HG03565 (cell line): Measurements from ENCODE around the gene SLC25A21.

Experiments used
- ATAC-seq: cut with Tn5 transposase; IDR thresholded peaks from one replicate; pipeline ENCODE4 v1.9.1; 2021; ENCODE audit warnings: mild to moderate bottlenecking, moderate library complexity; ENCODE audit not compliant: unreplicated experiment

The SLC25A21 gene

GRCh38 chr14:36674659-36675058 lies 497.7 kb downstream of the SLC25A21 start:
- no peak for ATAC-seq

GRCh38 chr14:36672095-36672494 lies 500.3 kb downstream of the SLC25A21 start:
- no peak for ATAC-seq

- no peak for ATAC-seq
These were observed 501.3 kb downstream of the SLC25A21 start for GRCh38 chr14:36671149-36671548.

GRCh38 chr14:36667679-36668078 lies 504.7 kb downstream of the SLC25A21 start:
- no peak for ATAC-seq

DNA sequence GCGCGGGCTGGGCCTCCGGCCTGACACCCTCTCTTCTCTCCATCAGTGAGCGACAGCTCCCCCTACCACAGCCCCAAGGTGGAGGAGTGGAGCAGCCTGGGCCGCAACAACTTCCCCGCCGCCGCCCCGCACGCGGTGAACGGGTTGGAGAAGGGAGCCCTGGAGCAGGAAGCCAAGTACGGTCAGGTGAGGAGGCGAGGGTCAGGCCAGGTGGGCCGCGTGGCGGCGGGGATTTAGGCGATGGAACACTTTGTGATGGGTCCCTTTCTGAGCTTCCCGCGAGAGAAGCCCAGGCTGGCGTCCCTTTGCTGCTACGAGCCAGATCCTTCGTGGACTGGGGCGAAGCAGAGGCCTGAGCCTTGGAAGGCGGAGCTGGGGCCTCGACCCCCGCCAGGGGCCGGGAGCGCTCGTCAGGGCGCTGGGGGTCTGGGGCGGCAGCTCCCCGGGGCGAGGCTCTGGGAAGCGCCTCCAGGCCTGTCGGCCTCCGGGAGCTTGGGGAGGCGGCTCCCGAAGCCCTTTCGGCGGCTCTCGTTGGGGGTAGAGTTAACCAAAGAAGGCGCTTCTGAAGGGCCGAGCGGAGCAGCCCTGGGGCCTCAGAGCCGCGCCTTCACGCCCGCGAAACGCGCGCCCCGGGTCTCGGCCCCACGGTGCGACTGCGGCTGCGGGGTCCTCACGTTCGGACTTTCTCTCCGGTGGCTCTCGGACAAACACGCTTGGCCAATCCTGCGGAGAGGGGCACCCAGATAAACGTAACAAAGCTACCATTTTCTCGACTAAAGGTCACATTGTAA lies 505.8 kb downstream of the SLC25A21 start:
- ATAC-seq, result no peak

DNA sequence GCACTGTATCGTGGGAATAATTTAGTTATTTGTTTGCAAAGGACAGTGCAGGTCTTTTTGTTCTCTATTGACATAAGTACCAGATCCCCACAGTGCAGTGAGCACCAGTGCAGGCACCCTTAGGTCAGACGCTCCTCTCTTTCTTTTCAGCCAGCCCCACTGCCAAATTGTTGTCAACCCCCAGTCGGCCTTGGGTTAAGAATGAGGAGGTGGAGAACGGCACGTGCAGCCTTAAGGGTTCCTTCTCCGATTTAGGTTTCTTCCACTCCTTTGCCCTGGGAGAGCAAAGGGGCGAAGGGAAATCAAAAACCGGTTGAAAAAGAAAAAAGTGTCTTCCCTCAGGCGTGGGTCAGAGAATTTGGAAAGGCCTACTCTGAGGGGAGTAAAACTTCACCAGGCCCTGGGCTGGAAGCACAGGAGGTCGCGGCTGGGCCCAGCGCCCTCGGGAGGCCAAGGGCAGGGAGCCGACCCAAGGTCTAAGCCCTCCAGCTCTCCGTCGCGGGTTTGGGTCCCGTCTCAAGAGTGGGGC lies 506.5 kb downstream of the SLC25A21 start:
- ATAC-seq, result no peak

GRCh38 chr14:36664322-36665193 lies 507.8 kb downstream of the SLC25A21 start:
- no peak for ATAC-seq

DNA sequence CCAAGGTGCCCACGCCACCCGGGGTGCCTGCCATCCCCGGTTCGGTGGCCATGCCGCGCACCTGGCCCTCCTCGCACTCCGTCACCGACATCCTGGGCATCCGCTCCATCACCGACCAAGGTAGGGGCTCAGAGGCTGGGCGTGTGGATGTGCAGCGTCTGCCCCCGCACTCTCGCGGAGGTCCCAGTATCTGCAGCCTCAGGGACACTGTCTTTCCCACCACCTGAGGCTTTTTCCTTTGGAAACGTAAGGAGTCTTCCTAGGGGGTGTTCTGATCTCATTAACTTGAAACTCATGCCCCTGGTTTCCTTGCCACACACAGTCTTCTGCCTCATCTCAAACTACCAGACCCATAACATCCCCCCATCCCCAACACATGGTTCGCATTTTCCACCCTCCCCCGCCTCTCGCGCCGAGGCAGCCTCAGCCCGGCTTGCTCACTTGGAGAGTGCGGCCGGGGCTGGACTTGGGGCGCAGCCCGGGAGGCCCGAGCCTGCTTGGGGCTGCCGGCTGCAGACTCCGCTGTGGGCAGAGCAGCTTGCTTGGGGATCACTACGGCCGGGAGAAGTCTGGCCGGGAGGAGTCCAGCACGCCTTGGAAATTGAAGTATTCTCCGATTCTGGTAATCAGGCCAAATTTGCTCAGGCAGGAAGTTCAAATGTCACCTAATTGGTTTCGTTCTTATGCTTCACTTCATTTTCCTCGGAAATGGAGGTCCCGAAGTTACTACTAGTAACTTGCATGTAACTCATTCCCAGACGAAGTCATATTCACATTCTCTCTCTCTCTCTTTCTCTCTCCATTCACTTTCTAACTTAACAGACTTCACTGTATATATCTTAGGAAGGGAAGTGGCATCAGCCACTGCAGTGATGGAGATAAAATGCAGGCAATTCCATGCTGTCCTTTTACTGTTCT lies 508.7 kb downstream of the SLC25A21 start:
- no peak for ATAC-seq

DNA sequence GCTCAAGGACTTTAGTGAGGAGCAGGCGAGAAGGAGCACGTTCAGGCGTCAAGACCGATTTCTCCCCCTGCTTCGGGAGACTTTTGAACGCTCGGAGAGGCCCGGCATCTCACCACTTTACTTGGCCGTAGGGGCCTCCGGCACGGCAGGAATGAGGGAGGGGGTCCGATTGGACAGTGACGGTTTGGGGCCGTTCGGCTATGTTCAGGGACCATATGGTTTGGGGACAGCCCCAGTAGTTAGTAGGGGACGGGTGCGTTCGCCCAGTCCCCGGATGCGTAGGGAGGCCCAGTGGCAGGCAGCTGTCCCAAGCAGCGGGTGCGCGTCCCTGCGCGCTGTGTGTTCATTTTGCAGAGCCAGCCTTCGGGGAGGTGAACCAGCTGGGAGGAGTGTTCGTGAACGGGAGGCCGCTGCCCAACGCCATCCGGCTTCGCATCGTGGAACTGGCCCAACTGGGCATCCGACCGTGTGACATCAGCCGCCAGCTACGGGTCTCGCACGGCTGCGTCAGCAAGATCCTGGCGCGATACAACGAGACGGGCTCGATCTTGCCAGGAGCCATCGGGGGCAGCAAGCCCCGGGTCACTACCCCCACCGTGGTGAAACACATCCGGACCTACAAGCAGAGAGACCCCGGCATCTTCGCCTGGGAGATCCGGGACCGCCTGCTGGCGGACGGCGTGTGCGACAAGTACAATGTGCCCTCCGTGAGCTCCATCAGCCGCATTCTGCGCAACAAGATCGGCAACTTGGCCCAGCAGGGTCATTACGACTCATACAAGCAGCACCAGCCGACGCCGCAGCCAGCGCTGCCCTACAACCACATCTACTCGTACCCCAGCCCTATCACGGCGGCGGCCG lies 509.6 kb downstream of the SLC25A21 start:
- no peak for ATAC-seq

DNA sequence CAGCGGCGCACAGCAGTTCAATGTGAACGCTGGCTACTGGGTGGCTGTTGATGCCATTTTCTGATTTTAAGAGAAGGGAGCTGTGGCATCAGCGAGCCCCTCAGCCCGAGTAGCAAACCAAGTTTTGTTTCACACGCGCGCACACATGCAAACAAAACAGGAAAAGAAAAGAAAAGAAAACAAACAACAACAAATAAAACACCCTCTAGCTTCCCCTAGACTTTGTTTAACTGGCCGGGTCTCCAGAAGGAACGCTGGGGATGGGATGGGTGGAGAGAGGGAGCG lies 510.2 kb downstream of the SLC25A21 start:
- no peak for ATAC-seq

- ATAC-seq, result no peak
These were observed 510.7 kb downstream of the SLC25A21 start, which contains the start of gene PAX9 for GRCh38 chr14:36661506-36662257. PAX9 (plus strand) TSS chr14:36661860; CDS start chr14:36662090, 230 bp downstream.

GRCh38 chr14:36660736-36661505 lies 511.5 kb downstream of the SLC25A21 start:
- no peak for ATAC-seq

DNA sequence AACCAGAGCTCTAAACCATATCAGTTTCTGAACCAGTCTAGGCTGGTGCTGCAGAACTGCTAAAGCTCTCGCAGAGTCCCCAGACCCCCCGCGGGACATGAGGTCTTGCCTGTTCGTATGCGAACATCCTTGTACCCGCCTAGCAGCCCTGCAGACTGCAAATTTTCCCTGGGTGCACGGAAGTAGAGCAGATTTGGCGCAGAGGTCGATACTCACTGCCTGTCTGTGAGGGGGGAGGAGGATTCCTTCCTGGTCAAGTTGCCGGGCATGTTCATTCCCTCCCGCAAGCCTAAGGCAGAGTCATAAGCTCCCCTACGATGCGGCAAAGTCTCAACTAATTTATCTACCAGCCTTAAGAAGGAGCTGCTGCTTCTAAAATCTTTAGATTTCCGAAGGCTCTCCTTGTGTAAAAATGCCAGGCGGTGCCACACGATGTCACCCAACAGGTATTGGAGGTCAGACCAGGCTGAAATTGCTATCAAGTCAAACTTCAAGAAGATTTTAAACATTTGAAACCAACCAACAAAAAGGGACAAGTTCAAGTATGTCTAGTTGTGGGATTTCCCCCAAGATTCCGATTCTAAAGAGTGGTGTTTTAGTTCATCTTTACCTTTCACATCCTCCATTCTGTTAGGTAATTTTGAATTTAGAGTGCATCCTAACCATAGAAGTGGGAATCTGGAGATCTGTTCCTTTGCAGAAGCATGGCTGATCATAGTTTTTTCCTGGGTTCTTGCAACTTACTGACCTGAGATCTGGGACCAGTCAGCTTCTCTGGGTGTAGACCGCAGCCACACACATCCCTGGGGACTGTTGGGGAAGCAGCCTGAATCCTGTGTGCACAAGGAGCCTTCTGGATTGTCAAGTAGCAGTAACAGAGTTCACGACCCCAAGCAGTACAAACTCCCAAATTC lies 512.3 kb downstream of the SLC25A21 start:
- ATAC-seq, result no peak

DNA sequence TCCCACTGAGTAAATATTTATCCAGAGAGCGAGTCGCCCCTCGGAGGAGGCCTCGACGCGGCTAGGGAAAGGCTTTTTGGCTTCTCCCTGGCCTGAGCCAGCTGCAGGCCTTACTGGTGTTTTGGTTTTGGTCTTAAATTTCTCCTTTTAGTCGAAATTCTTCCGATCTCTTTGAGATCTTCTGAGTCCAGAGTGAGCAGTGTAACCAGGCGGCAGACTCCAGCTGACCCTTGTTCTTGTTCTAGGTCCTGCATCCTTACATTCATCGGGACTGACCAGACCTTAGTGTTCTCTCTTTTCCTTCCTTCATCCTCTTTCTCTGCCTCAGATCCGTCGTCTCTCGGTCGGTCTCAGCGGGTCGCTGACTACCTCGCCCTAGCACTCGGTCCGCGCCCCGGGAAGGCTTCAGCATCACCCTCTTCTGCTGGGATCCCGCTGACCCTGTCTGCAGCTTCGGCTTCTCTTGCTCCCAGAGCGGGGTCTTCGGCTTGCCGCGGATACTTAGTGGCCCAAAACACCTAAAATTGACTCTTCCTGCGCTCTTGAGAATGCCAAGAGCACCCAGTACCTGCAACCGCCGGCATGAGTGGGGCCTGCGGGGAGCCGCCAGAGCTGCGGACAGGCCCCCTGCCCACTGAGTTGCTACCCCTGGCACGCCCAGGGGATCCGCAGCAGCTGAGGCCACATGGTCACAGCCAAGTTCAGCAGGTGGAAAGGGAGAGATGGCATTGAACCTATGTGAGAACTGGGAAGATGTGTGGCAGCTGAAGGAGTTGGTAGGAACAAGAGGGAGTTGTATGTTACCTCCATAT lies 513.2 kb downstream of the SLC25A21 start:
- no peak for ATAC-seq

DNA sequence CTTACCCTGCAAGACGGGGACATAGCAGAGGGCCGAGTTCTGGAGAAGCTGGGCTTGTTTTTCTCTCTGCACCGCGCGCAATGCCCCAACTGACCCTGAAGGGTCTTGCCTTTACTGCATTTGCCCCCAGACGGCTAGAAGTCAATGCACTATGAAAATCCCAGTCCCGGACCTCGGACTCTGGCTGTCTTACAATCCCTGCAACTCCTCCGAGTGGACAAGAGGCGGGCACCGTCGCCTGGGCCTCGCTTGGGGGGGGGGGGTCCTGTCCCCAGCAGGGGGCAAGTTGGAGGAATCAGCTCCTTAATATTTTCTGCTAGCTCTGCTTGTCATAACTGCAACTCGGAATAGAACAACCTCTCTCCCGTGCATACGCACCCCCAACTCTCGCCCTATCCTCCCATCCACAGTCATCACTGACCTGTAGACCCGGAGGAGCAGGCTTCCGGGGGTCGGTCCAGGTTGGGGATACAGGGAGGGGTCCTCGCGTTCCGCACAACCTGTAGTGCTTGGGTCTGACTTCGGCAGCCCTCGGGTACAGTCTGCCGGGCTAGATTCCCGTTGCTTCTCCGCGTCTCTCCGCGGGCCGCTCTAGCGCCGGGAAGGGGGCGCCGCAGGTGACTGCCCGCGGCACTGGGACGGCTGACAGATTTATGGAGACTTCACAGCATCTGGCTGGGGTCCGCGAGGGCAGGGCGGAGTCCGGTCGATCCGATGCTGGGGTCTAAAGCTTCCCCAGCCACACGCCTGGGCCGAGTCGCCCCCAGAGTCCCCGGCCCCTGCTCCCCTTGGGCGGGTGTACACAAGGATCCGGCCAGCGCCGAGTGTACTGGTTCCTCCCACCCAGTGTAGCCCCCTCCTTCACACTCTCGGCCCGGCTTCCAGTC lies 514.0 kb downstream of the SLC25A21 start:
- ATAC-seq, result no peak
